CD4-positive, alpha-beta T cell (primary cell): ENCODE measurements around the gene NELL2. TPM values are rescaled to one million over a fixed set of nuclear protein-coding genes. Genes with fewer than 3 reads are reported as not detected.

Experiments used
- ATAC-seq: fragments of 200-7000 bp; cut with Tn5 transposase; one replicate; pipeline ENCODE4 v1.10.0; 2022; ENCODE audit warnings: mild to moderate bottlenecking; ENCODE audit not compliant: poor library complexity
- CTCF ChIA-PET: fragments of 350-600 bp; sonication (Branson Sonifier 250); formaldehyde crosslinking; loops from one replicate; lab custom pipeline; 2021; ENCODE audit warnings: antibody characterized with exemption, inconsistent platforms; lab: Charles Lee
- POLR2A ChIA-PET: fragments of 350-600 bp; sonication (Branson Sonifier 250); formaldehyde crosslinking; loops from one replicate; lab custom pipeline; 2021; ENCODE audit warnings: antibody characterized with exemption, inconsistent platforms; lab: Charles Lee
- DNase-seq, 14 experiments: peaks; one replicate each; pipeline ENCODE4 v3.0.0-alpha.2; 2013 to 2020; ENCODE audit warnings: mixed read lengths in 2 of 14
- H3K27ac ChIP-seq, 2 donors: one replicate each; pipeline versions ENCODE4 v1.5.1 to v1.7.0; 2013; ENCODE audit warnings: low read length in 2 of 2, low read depth in 1 of 2, mild to moderate bottlenecking in 1 of 2
- H3K27me3 ChIP-seq, 2 experiments: 1 replicate in 1 of 2; 2 replicates in 1 of 2; pipeline versions ENCODE4 v1.6.1 to v1.7.0; 2013; ENCODE audit warnings: low read length in 2 of 2, control low read depth in 1 of 2, mild to moderate bottlenecking in 1 of 2, moderate library complexity in 1 of 2; ENCODE audit not compliant: insufficient read depth in 2 of 2, control insufficient read depth in 1 of 2
- H3K36me3 ChIP-seq: one replicate; pipeline ENCODE4 v1.6.1; 2013; ENCODE audit warnings: low read length, control low read depth; ENCODE audit not compliant: insufficient read depth
- H3K4me1 ChIP-seq: one replicate; pipeline ENCODE4 v1.6.1; 2013; ENCODE audit warnings: low read length, control low read depth; ENCODE audit not compliant: insufficient read depth
- H3K4me3 ChIP-seq: one replicate; pipeline ENCODE4 v1.5.1; 2013; ENCODE audit warnings: mild to moderate bottlenecking, low read length, moderate library complexity
- H3K9me3 ChIP-seq, 2 experiments: 1 replicate in 1 of 2; 2 replicates in 1 of 2; pipeline versions ENCODE4 v1.6.1 to v1.7.0; 2013; ENCODE audit warnings: low read length in 2 of 2, mild to moderate bottlenecking in 2 of 2, control low read depth in 1 of 2, moderate library complexity in 1 of 2; ENCODE audit not compliant: control insufficient read depth in 1 of 2, insufficient read depth in 1 of 2
- H3K27ac Mint-ChIP-seq: one replicate; pipeline ENCODE4 v1.8.0; 2020; ENCODE audit warnings: mixed read lengths
- H3K27me3 Mint-ChIP-seq: one replicate; pipeline ENCODE4 v1.8.0; 2021; ENCODE audit warnings: mixed read lengths
- H3K36me3 Mint-ChIP-seq: one replicate; pipeline ENCODE4 v1.8.0; 2021; ENCODE audit warnings: low read depth, mixed read lengths
- H3K4me1 Mint-ChIP-seq: one replicate; pipeline ENCODE4 v1.8.0; 2021; ENCODE audit warnings: low read depth, mixed read lengths
- H3K4me3 Mint-ChIP-seq: one replicate; pipeline ENCODE4 v1.8.0; 2020; ENCODE audit warnings: mild to moderate bottlenecking, mixed read lengths
- H3K9me3 Mint-ChIP-seq: one replicate; pipeline ENCODE4 v1.8.0; 2020; ENCODE audit warnings: mixed read lengths
- CTCF ChIP-seq: fragments of 200-600 bp; IDR thresholded peaks from one replicate; pipeline ENCODE4 v1.8.0; 2022; ENCODE audit warnings: antibody characterized with exemption, mild to moderate bottlenecking
- intact Hi-C, 2 experiments: fragments of 100-400 bp; cut with DNase I in 1 of 2; cut with micrococcal nuclease in 1 of 2; formaldehyde crosslinking; loops; one replicate each; pipeline versions ENCODE4 v1.15.1 to v1.9.0; 2023 to 2025; cut with DNase I, micrococcal nuclease
- total RNA-seq, 174 experiments: library from RNA in 2 of 174; stranded (reverse) in 2 of 174; gene quantifications; one replicate each; pipeline ENCODE4 v1.2.3 and lab custom pipeline; 2021 to 2026

NELL2 gene
- total RNA-seq, 2 experiments from 2014 or later: 142 to 147 TPM

- no peaks in the 10 kb centered on the region for H3K9me3 ChIP-seq
- no peaks in the 10 kb centered on the region for H3K27me3 ChIP-seq
- Mint-ChIP-seq H3K9me3 (peaks cover 7% of the 10 kb centered on the region), H3K27me3 (no peaks in the 10 kb centered on the region), H3K36me3 (peaks cover 14% of the 10 kb centered on the region), H3K4me3 (no peak overlapping the region), H3K27ac (peak overlapping the region; percentile 70), H3K4me1 (peaks cover 79% of the 10 kb centered on the region)
- no peaks in the 10 kb centered on the region for H3K36me3 ChIP-seq
- peaks cover 9% of the 10 kb centered on the region for H3K4me1 ChIP-seq
- DNase-seq (no peak), ATAC-seq (no peak)
- H3K4me3 ChIP-seq: no peak overlapping the region
- CTCF ChIA-PET: interaction anchor here (0.9 kb wide), 1 partner anchor 8 kb away, joined by 4 read pairs; no protein-coding TSS in a partner anchor
- POLR2A ChIA-PET: no interaction called here
- intact Hi-C loops: loop anchor here in 1 of 2 experiments (5.0 kb wide), 1 partner anchor 32 kb away; no protein-coding TSS in a partner anchor
- no peak overlapping the region for H3K27ac ChIP-seq
- no peak for TF ChIP-seq CTCF
Observed at GRCh38 chr12:44819884-44820283, 56.2 kb downstream of the NELL2 start.

- Histone ChIP-seq H3K9me3 (no peaks in the 10 kb centered on the region), H3K27ac (no peak overlapping the region), H3K27me3 (no peaks in the 10 kb centered on the region), H3K36me3 (no peaks in the 10 kb centered on the region), H3K4me1 (peaks cover 9% of the 10 kb centered on the region), H3K4me3 (no peak overlapping the region)
- Mint-ChIP-seq H3K27me3 (no peaks in the 10 kb centered on the region), H3K9me3 (peaks cover 2% of the 10 kb centered on the region), H3K36me3 (peaks cover 19% of the 10 kb centered on the region), H3K4me1 (peaks cover 81% of the 10 kb centered on the region), H3K4me3 (peak overlapping the region; percentile 21), H3K27ac (peak overlapping the region; percentile 70)
- ATAC-seq (no peak), DNase-seq (no peak)
- TF ChIP-seq CTCF: no peak
- intact Hi-C loops: loop anchor here in 1 of 2 experiments (5.0 kb wide), 1 partner anchor 35 kb away; no protein-coding TSS in a partner anchor
- CTCF ChIA-PET: no interaction called here
- POLR2A ChIA-PET: interaction anchor here (1.4 kb wide), 1 partner anchor 10 kb away, joined by 6 read pairs; no protein-coding TSS in a partner anchor
Observed at GRCh38 chr12:44817687-44818086, 58.4 kb downstream of the NELL2 start.

DNA sequence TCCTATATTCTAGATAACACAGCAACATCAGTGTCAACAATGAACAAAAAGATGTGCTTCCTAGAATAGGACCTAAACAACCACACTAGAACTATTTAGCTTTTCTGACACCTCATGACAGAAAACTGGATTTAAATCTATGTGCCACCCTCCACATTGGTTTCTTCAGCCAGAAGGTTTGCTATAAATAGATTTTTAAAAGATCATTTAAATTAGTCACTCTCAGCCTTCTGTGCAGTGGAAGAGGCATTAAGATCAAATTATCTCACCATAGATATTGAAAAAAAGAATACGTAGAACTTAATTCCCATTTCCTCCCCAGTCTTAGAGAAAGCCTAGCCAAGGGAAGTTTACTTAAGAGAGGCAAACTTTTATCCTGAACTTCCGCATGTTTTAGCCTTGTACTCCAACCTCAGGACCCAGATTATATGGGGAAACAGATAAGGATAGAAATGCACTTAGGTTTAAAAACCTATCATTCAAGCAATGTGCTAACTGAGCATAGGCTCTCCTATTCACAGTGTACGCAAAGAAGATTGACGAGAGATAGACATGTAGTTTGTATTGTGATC lies 59.6 kb downstream of the NELL2 start:
- peaks cover 2% of the 10 kb centered on the region for H3K9me3 Mint-ChIP-seq
- Histone ChIP-seq H3K4me1 (peaks cover 13% of the 10 kb centered on the region), H3K36me3 (no peaks in the 10 kb centered on the region), H3K9me3 (no peaks in the 10 kb centered on the region), H3K27ac (no peak overlapping the region), H3K4me3 (no peak overlapping the region), H3K27me3 (no peaks in the 10 kb centered on the region)
- H3K4me1 Mint-ChIP-seq: peaks cover 85% of the 10 kb centered on the region
- no peak for ATAC-seq
- intact Hi-C loops: loop anchor here in 1 of 2 experiments (5.0 kb wide), 1 partner anchor 36 kb away; no protein-coding TSS in a partner anchor
- POLR2A ChIA-PET: interaction anchor here (1.6 to 2.7 kb wide), 3 partner anchors 12 to 59 kb away, joined by 9 to 18 read pairs (median 15); partner anchors contain the start of gene NELL2
- no peaks in the 10 kb centered on the region for H3K27me3 Mint-ChIP-seq
- no peak for TF ChIP-seq CTCF
- no peak overlapping the region for H3K4me3 Mint-ChIP-seq
- CTCF ChIA-PET: interaction anchor here (7.6 kb wide), 1 partner anchor 59 kb away, joined by 81 read pairs; the partner anchor contains the start of gene NELL2
- peaks cover 15% of the 10 kb centered on the region for H3K36me3 Mint-ChIP-seq
- peak overlapping the region; percentile 70 for H3K27ac Mint-ChIP-seq
- DNase-seq: no peak
